ENCODE results near the gene GRAP.

- TF ChIP-seq CTCF (conservative IDR thresholded peaks at IDR 0.05), result no peak
- TF ChIP-seq ZFX (IDR thresholded peaks at IDR 0.05), result no peak
Observed at GRCh38 chr17:18974407-18975149, 72.2 kb downstream of the GRAP start.
